ENCODE results near the gene ENPP5.

Gene ENPP5

GRCh38 chr6:46217671-46218131 is 46.9 kb upstream of the ENPP5 start:
- TF ChIP-seq CTCF (IDR thresholded peaks at IDR 0.05; ENCODE audit: low read length) (no peak), EZH2 (IDR thresholded peaks at IDR 0.05; ENCODE audit: borderline replicate concordance, low read length) (no peak)
- Histone ChIP-seq H3K9me2 (ENCODE audit: low read depth, low read length) (no peaks in the 10 kb centered on the region), H3K9ac (ENCODE audit: low read length) (no peak overlapping the region), H3K36me3 (ENCODE audit: insufficient read depth, low read length) (no peaks in the 10 kb centered on the region), H3F3A (ENCODE audit: insufficient read depth, low read length) (no peaks in the 10 kb centered on the region), H3K4me2 (ENCODE audit: low read length) (no peak overlapping the region), H4K20me1 (ENCODE audit: insufficient read depth, low read length) (no peaks in the 10 kb centered on the region), H3K27ac (ENCODE audit: low read depth, low read length, poor library complexity, severe bottlenecking) (no peak overlapping the region), H3K4me3 (ENCODE audit: low read depth, low read length, poor library complexity, severe bottlenecking) (no peak overlapping the region), H3K9me3 (ENCODE audit: low read length) (no peaks in the 10 kb centered on the region), H3K79me2 (ENCODE audit: insufficient read depth, low read length) (no peaks in the 10 kb centered on the region), H3K27me3 (ENCODE audit: insufficient read depth, low read length) (no peaks in the 10 kb centered on the region), H3K4me1 (ENCODE audit: insufficient read depth, low read length, severe bottlenecking) (peaks cover 29% of the 10 kb centered on the region), H2AFZ (ENCODE audit: low read length) (no peak overlapping the region)

GRCh38 chr6:46216879-46217278 is 46.1 kb upstream of the ENPP5 start:
- TF ChIP-seq CTCF (IDR thresholded peaks at IDR 0.05; ENCODE audit: low read length) (no peak), EZH2 (IDR thresholded peaks at IDR 0.05; ENCODE audit: borderline replicate concordance, low read length) (no peak)
- Histone ChIP-seq H3K9ac (ENCODE audit: low read length) (no peak overlapping the region), H3K9me2 (ENCODE audit: low read depth, low read length) (no peaks in the 10 kb centered on the region)

GRCh38 chr6:46215777-46216176 is 45.0 kb upstream of the ENPP5 start:
- H3K27me3 ChIP-seq (ENCODE audit: insufficient read depth, low read length), result no peaks in the 10 kb centered on the region
- no peak for TF ChIP-seq CTCF (IDR thresholded peaks at IDR 0.05; ENCODE audit: low read length)
- no peak for TF ChIP-seq EZH2 (IDR thresholded peaks at IDR 0.05; ENCODE audit: borderline replicate concordance, low read length)

More at GRCh38 chr6:46216879-46217278, 46.1 kb upstream of the ENPP5 start:
- H3K27ac ChIP-seq (ENCODE audit: low read depth, low read length, poor library complexity, severe bottlenecking), result no peak overlapping the region
- no peaks in the 10 kb centered on the region for H4K20me1 ChIP-seq (ENCODE audit: insufficient read depth, low read length)
- H3K4me3 ChIP-seq (ENCODE audit: low read depth, low read length, poor library complexity, severe bottlenecking), result no peak overlapping the region
- no peaks in the 10 kb centered on the region for H3K9me3 ChIP-seq (ENCODE audit: low read length)
- no peaks in the 10 kb centered on the region for H3K79me2 ChIP-seq (ENCODE audit: insufficient read depth, low read length)
- peaks cover 29% of the 10 kb centered on the region for H3K4me1 ChIP-seq (ENCODE audit: insufficient read depth, low read length, severe bottlenecking)
- H3K27me3 ChIP-seq (ENCODE audit: insufficient read depth, low read length), result no peaks in the 10 kb centered on the region
- no peaks in the 10 kb centered on the region for H3K36me3 ChIP-seq (ENCODE audit: insufficient read depth, low read length)
- no peaks in the 10 kb centered on the region for H3F3A ChIP-seq (ENCODE audit: insufficient read depth, low read length)
- no peak overlapping the region for H2AFZ ChIP-seq (ENCODE audit: low read length)
- no peak overlapping the region for H3K4me2 ChIP-seq (ENCODE audit: low read length)

More at GRCh38 chr6:46215777-46216176, 45.0 kb upstream of the ENPP5 start:
- H3K27ac ChIP-seq (ENCODE audit: low read depth, low read length, poor library complexity, severe bottlenecking), result no peak overlapping the region
- peaks cover 20% of the 10 kb centered on the region for H3K4me1 ChIP-seq (ENCODE audit: insufficient read depth, low read length, severe bottlenecking)
- H3K79me2 ChIP-seq (ENCODE audit: insufficient read depth, low read length), result no peaks in the 10 kb centered on the region
- H3K36me3 ChIP-seq (ENCODE audit: insufficient read depth, low read length), result no peaks in the 10 kb centered on the region
- no peaks in the 10 kb centered on the region for H3K9me2 ChIP-seq (ENCODE audit: low read depth, low read length)
- H3K4me3 ChIP-seq (ENCODE audit: low read depth, low read length, poor library complexity, severe bottlenecking), result no peak overlapping the region
- no peak overlapping the region for H2AFZ ChIP-seq (ENCODE audit: low read length)
- H3F3A ChIP-seq (ENCODE audit: insufficient read depth, low read length), result no peaks in the 10 kb centered on the region
- H3K9me3 ChIP-seq (ENCODE audit: low read length), result no peaks in the 10 kb centered on the region
- no peaks in the 10 kb centered on the region for H4K20me1 ChIP-seq (ENCODE audit: insufficient read depth, low read length)
- no peak overlapping the region for H3K4me2 ChIP-seq (ENCODE audit: low read length)
- no peak overlapping the region for H3K9ac ChIP-seq (ENCODE audit: low read length)

Data from OCI-LY1 (cell line).